SK-N-SH (cell line): Measurements from ENCODE around the gene TP53I11. TPM values are rescaled to one million over a fixed set of nuclear protein-coding genes. Genes with fewer than 3 reads are reported as not detected.

Source experiments
- CTCF ChIA-PET: fragments of 300-600, 350-600 bp; formaldehyde crosslinking; extraction: SDS; loops from one replicate; lab custom pipeline; 2021; lab: Yijun Ruan, JAX
- POLR2A ChIA-PET: fragments of 350-600 bp; sonication (Branson Sonifier 250); formaldehyde crosslinking; extraction: SDS; loops from one replicate; lab custom pipeline; 2020; ENCODE audit warnings: antibody characterized with exemption, inconsistent platforms; lab: Yijun Ruan, JAX
- DNase-seq: peaks from one replicate; pipeline ENCODE4 v3.0.0; 2012
- H2AFZ ChIP-seq: fragments of 200-600 bp; sonication (generic); 2 replicates; pipeline ENCODE4 v1.8.1; 2016; ENCODE audit warnings: antibody characterized with exemption, mild to moderate bottlenecking, low read depth
- H3F3A ChIP-seq: fragments of 200-600 bp; sonication (generic); replicated peaks from 2 replicates; pipeline ENCODE3; 2016; ENCODE audit warnings: antibody characterized with exemption, mild to moderate bottlenecking; ENCODE audit not compliant: insufficient read depth
- H3K27ac ChIP-seq, 2 experiments: fragments of 200-500 bp in 1 of 2; fragments of 200-600 bp in 1 of 2; sonication (Bioruptor generic) in 1 of 2; sonication (generic), shearing (Covaris generic) in 1 of 2; 2 replicates each; pipeline versions ENCODE4 v1.5.1 to v1.6.1; 2014 to 2016; ENCODE audit warnings: low read depth in 2 of 2, inconsistent platforms in 1 of 2, low read length in 1 of 2, mild to moderate bottlenecking in 1 of 2, mixed read lengths in 1 of 2
- H3K27me3 ChIP-seq: fragments of 200-600 bp; sonication (generic), shearing (Covaris generic); 2 replicates; pipeline ENCODE4 v1.6.1; 2016; ENCODE audit warnings: mixed run types; ENCODE audit not compliant: insufficient read depth
- H3K36me3 ChIP-seq, 2 experiments: fragments of 200-500 bp in 1 of 2; fragments of 200-600 bp in 1 of 2; sonication (Bioruptor generic) in 1 of 2; sonication (generic) in 1 of 2; replicated peaks in 1 of 2; 2 replicates each; pipeline versions ENCODE3 to v1.5.1; 2014 to 2016; ENCODE audit warnings: low read length in 1 of 2, mild to moderate bottlenecking in 1 of 2; ENCODE audit not compliant: insufficient read depth in 2 of 2, control insufficient read depth in 1 of 2
- H3K4me1 ChIP-seq, 2 experiments: fragments of 200-500 bp in 1 of 2; fragments of 200-600 bp in 1 of 2; sonication (Bioruptor generic) in 1 of 2; sonication (generic), shearing (Covaris generic) in 1 of 2; 2 replicates each; pipeline versions ENCODE4 v1.5.1 to v1.6.1; 2014 to 2016; ENCODE audit warnings: low read depth in 1 of 2, low read length in 1 of 2, mixed run types in 1 of 2; ENCODE audit not compliant: insufficient read depth in 2 of 2, control insufficient read depth in 1 of 2
- H3K4me2 ChIP-seq: fragments of 200-600 bp; sonication (generic), shearing (Covaris generic); 2 replicates; pipeline ENCODE4 v1.6.1; 2017; ENCODE audit warnings: mixed run types
- H3K4me3 ChIP-seq, 2 experiments: fragments of 200-500 bp in 1 of 2; fragments of 200-600 bp in 1 of 2; sonication (Bioruptor generic) in 1 of 2; sonication (generic), shearing (Covaris generic) in 1 of 2; 2 replicates each; pipeline versions ENCODE4 v1.5.1 to v1.8.1; 2014 to 2016; ENCODE audit warnings: low read depth in 2 of 2, inconsistent platforms in 1 of 2, low read length in 1 of 2, mild to moderate bottlenecking in 1 of 2, mixed read lengths in 1 of 2, moderate library complexity in 1 of 2
- H3K79me2 ChIP-seq: fragments of 200-600 bp; sonication (generic); 2 replicates; pipeline ENCODE4 v1.8.1; 2017; ENCODE audit warnings: mild to moderate bottlenecking; ENCODE audit not compliant: insufficient read depth
- H3K9ac ChIP-seq: fragments of 200-600 bp; sonication (generic); 2 replicates; pipeline ENCODE4 v1.6.1; 2017; ENCODE audit warnings: mixed run types
- H3K9me2 ChIP-seq: fragments of 200-600 bp; sonication (generic); 2 replicates; pipeline ENCODE4 v1.6.1; 2017; ENCODE audit warnings: mixed run types
- H3K9me3 ChIP-seq: fragments of 200-600 bp; sonication (generic); 2 replicates; pipeline ENCODE4 v1.6.1; 2017; ENCODE audit warnings: mixed run types, mild to moderate bottlenecking, moderate library complexity
- H4K20me1 ChIP-seq: fragments of 200-600 bp; sonication (generic); 2 replicates; pipeline ENCODE4 v1.6.1; 2017; ENCODE audit warnings: mild to moderate bottlenecking, mixed run types; ENCODE audit not compliant: insufficient read depth
- EP300 ChIP-seq, 2 experiments: IDR thresholded peaks; 2 replicates each; pipeline versions ENCODE4 v1.4.0 to v1.6.1; 2012; ENCODE audit warnings: borderline replicate concordance in 1 of 2, low read depth in 1 of 2, low read length in 1 of 2
- FOSL2 ChIP-seq: IDR thresholded peaks from 2 replicates; pipeline ENCODE4 v1.4.0; 2012; ENCODE audit warnings: low read depth, mild to moderate bottlenecking, moderate library complexity, borderline replicate concordance
- FOXM1 ChIP-seq: IDR thresholded peaks from 2 replicates; pipeline ENCODE4 v1.4.0; 2012; ENCODE audit warnings: low read depth, mild to moderate bottlenecking
- GABPA ChIP-seq: IDR thresholded peaks from 2 replicates; pipeline ENCODE4 v1.4.0; 2012; ENCODE audit warnings: low read depth, mild to moderate bottlenecking
- GATA2 ChIP-seq: sonication (generic); formaldehyde crosslinking; IDR thresholded peaks from 2 replicates; pipeline ENCODE4 v1.5.0; 2020; ENCODE audit warnings: mild to moderate bottlenecking, missing genetic modification reagents
- MXI1 ChIP-seq: IDR thresholded peaks from 2 replicates; pipeline ENCODE4 v1.6.1; 2012; ENCODE audit warnings: mild to moderate bottlenecking, low read depth, low read length, improper control_type of control experiment
- POLR2AphosphoS5 ChIP-seq: IDR thresholded peaks from 2 replicates; pipeline ENCODE4 v1.6.1; 2012; ENCODE audit warnings: low read depth, low read length
- RFX5 ChIP-seq: IDR thresholded peaks from 2 replicates; pipeline ENCODE4 v1.6.1; 2012; ENCODE audit warnings: mild to moderate bottlenecking, improper control_type of control experiment, low read length
- SIN3A ChIP-seq: IDR thresholded peaks from 2 replicates; pipeline ENCODE4 v1.6.1; 2012; ENCODE audit warnings: low read depth, mild to moderate bottlenecking, low read length, moderate library complexity, borderline replicate concordance
- SMC3 ChIP-seq: IDR thresholded peaks from 2 replicates; pipeline ENCODE4 v1.6.1; 2012; ENCODE audit warnings: low read depth, low read length, improper control_type of control experiment
- TCF12 ChIP-seq: IDR thresholded peaks from 2 replicates; pipeline ENCODE4 v1.4.0; 2012
- YY1 ChIP-seq: IDR thresholded peaks from 2 replicates; pipeline ENCODE4 v1.4.0; 2012; ENCODE audit warnings: low read depth, mild to moderate bottlenecking
- WGBS: methylation state at CpG from one replicate; pipeline ENCODE4 v1.1.6; 2017; ENCODE audit warnings: low lambda C conversion rate; 5-methylcytosine and 5-hydroxymethylcytosine counted together
- polyA plus RNA-seq, 3 experiments: library from polyadenylated mRNA; depleted of rRNA; stranded (reverse); fragments of >200 nt; gene quantifications; 2 replicates each; pipeline ENCODE4 v1.2.3, GENCODE V29; 2012
- TF ChIP-seq, protein P1 (sequence below): IDR thresholded peaks from 2 replicates; pipeline ENCODE4 v1.6.1; 2012; ENCODE audit warnings: mild to moderate bottlenecking, low read depth, low read length, moderate library complexity
- TF ChIP-seq, protein P2 (sequence below): IDR thresholded peaks from 2 replicates; pipeline ENCODE4 v1.4.0; 2012; ENCODE audit warnings: low read depth
- TF ChIP-seq, protein P3 (sequence below): IDR thresholded peaks from 2 replicates; pipeline ENCODE4; 2012

Gene TP53I11
- polyA plus RNA-seq, 1 of the 3 experiments (the other 2 are of a cell fraction), result 6.6 TPM

DNA sequence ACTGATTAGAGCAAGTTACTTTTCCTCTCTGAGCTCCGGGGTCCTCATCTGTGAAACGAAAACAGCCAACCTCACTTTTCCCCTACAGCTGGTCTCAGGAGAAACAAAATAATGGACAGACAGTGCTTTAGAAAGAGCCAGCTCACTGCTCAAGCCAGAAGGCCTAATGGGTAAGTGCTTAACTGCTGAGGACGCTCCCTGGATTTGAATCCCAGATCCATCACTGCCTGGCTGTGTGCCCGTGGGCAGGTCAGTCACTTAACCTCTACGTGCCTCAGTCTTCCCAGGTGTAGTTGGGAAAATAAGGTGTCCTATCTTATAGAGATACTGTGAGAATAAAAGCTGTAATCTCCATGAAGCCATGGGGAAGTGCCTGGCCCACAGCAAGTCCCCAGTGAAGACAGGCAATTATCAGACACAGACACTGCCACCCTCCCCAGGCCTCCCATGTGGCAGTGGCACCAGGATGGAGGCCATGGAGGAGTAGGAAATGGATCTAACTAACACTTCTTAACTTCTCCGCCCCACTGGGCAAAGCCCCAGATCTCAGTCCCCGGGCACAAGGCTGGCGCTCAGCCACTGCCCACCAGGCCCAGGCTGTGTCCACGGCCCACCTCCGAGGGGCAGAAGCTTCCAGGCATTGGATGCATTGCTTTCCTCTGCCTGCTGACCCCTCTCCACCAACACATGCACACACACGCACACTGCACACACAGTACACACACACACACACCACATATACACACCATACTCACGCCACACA, 9.2 kb downstream of the TP53I11 start:
- Histone ChIP-seq H3K79me2 (no peaks in the 10 kb centered on the region), H3K27me3 (no peaks in the 10 kb centered on the region)
- POLR2A ChIA-PET, result no interaction called here

More for the DNA sequence above, 9.2 kb downstream of the TP53I11 start:
- Histone ChIP-seq H3K9me2 (no peaks in the 10 kb centered on the region), H3F3A (peaks cover 3% of the 10 kb centered on the region), H3K9ac (no peak overlapping the region), H3K4me3 (no peak overlapping the region), H3K9me3 (no peaks in the 10 kb centered on the region), H2AFZ (no peak overlapping the region), H3K36me3 (no peaks in the 10 kb centered on the region), H3K4me1 (peaks cover 0 to 11% of the 10 kb centered on the region in 2 experiments; a peak in 1 of 4 replicates), H4K20me1 (peaks cover 34% of the 10 kb centered on the region), H3K27ac (no peak overlapping the region), H3K4me2 (no peak overlapping the region)
- no peak for DNase-seq
- CTCF ChIA-PET, result interaction anchor here (0.6 to 24.2 kb wide), 12 partner anchors 6 to 527 kb away, joined by 3 to 1245 read pairs (median 4); partner anchors contain the start of gene TP53I11
- TF ChIP-seq MXI1, result no peak
- TF ChIP-seq, protein P1, sequence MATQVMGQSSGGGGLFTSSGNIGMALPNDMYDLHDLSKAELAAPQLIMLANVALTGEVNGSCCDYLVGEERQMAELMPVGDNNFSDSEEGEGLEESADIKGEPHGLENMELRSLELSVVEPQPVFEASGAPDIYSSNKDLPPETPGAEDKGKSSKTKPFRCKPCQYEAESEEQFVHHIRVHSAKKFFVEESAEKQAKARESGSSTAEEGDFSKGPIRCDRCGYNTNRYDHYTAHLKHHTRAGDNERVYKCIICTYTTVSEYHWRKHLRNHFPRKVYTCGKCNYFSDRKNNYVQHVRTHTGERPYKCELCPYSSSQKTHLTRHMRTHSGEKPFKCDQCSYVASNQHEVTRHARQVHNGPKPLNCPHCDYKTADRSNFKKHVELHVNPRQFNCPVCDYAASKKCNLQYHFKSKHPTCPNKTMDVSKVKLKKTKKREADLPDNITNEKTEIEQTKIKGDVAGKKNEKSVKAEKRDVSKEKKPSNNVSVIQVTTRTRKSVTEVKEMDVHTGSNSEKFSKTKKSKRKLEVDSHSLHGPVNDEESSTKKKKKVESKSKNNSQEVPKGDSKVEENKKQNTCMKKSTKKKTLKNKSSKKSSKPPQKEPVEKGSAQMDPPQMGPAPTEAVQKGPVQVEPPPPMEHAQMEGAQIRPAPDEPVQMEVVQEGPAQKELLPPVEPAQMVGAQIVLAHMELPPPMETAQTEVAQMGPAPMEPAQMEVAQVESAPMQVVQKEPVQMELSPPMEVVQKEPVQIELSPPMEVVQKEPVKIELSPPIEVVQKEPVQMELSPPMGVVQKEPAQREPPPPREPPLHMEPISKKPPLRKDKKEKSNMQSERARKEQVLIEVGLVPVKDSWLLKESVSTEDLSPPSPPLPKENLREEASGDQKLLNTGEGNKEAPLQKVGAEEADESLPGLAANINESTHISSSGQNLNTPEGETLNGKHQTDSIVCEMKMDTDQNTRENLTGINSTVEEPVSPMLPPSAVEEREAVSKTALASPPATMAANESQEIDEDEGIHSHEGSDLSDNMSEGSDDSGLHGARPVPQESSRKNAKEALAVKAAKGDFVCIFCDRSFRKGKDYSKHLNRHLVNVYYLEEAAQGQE, result no peak
- TF ChIP-seq, protein P2, sequence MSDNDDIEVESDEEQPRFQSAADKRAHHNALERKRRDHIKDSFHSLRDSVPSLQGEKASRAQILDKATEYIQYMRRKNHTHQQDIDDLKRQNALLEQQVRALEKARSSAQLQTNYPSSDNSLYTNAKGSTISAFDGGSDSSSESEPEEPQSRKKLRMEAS, result no peak
- no peak for TF ChIP-seq FOXM1
- no peak for TF ChIP-seq EP300 (IDR thresholded peaks at IDR 0.05; ENCODE audit: borderline replicate concordance in 1 of 2, low read depth in 1 of 2, low read length in 1 of 2)
- no peak for TF ChIP-seq RFX5
- TF ChIP-seq SIN3A, result no peak
- TF ChIP-seq, protein P3, sequence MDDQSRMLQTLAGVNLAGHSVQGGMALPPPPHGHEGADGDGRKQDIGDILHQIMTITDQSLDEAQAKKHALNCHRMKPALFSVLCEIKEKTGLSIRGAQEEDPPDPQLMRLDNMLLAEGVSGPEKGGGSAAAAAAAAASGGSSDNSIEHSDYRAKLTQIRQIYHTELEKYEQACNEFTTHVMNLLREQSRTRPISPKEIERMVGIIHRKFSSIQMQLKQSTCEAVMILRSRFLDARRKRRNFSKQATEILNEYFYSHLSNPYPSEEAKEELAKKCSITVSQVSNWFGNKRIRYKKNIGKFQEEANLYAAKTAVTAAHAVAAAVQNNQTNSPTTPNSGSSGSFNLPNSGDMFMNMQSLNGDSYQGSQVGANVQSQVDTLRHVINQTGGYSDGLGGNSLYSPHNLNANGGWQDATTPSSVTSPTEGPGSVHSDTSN, result no peak
- TF ChIP-seq GATA2 (CRISPR knock-in tag), result no peak
- TF ChIP-seq GABPA, result no peak
- TF ChIP-seq FOSL2, result no peak
- no peak for TF ChIP-seq POLR2AphosphoS5
- no peak for TF ChIP-seq YY1
- TF ChIP-seq TCF12, result no peak
- no peak for TF ChIP-seq SMC3
- 79% methylated on average over 11 of the region's 12 CpGs for WGBS
